SK-N-MC (cell line): ENCODE measurements around the gene GALNT7.

Experiments
- DNase-seq: peaks from one replicate; pipeline ENCODE4 v3.0.0-alpha.2; 2011; ENCODE audit warnings: low read depth, low spot score
- H3K27ac ChIP-seq: fragments of 200-600 bp; sonication (generic); 2 replicates; pipeline ENCODE4 v1.5.1; 2016; ENCODE audit warnings: mixed run types
- H3K36me3 ChIP-seq: fragments of 200-600 bp; sonication (generic); 2 replicates; pipeline ENCODE4 v1.6.1; 2017; ENCODE audit warnings: antibody characterized with exemption, low read length, mixed read lengths; ENCODE audit not compliant: insufficient read depth
- H3K4me3 ChIP-seq: fragments of 200-600 bp; sonication (generic); 2 replicates; pipeline ENCODE4 v1.5.1; 2016
- H3K9ac ChIP-seq: fragments of 200-600 bp; sonication (generic); 2 replicates; pipeline ENCODE4 v1.8.0; 2017; ENCODE audit warnings: mixed run types, mixed read lengths; ENCODE audit not compliant: insufficient read length
- H3K9me3 ChIP-seq: fragments of 200-600 bp; sonication (generic); 2 replicates; pipeline ENCODE4 v1.6.1; 2017; ENCODE audit warnings: low read depth, mild to moderate bottlenecking, antibody characterized with exemption, low read length, moderate library complexity, mixed read lengths
- EZH2 ChIP-seq: fragments of 200-600 bp; sonication (generic); IDR thresholded peaks from one replicate; pipeline ENCODE4 v1.6.1; 2017; ENCODE audit warnings: antibody characterized with exemption
- FOXP2 ChIP-seq: optimal IDR thresholded peaks from 2 replicates; pipeline ENCODE3; 2011; ENCODE audit warnings: mild to moderate bottlenecking, moderate library complexity; ENCODE audit not compliant: insufficient read depth; ENCODE audit errors: extremely low read length, control extremely low read depth
- POLR2AphosphoS5 ChIP-seq: IDR thresholded peaks from 2 replicates; pipeline ENCODE4 v1.6.1; 2012; ENCODE audit warnings: mild to moderate bottlenecking, low read depth, low read length, borderline replicate concordance

The GALNT7 gene

DNA sequence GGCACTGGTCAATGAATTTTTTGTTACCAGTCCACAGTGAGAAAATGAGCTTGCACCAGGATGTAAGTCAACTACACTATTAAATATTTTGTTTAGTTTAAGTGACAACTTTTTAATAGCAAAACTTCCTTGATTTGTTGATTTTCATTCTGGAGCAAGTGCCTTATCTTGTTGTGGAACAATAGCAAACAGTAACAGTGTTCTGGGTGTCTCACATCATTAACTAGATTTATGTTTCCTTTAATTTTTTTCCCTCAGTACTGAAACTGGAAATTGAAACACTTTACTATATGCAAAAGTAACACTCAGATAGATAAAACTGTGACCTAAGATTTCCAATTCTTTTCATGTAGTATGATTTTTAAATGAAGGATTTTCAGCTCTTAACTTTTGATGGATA is 80.1 kb downstream of the GALNT7 start:
- no peak overlapping the region for H3K4me3 ChIP-seq
- H3K9ac ChIP-seq: no peak overlapping the region
- DNase-seq: no peak
- H3K27ac ChIP-seq: no peak overlapping the region
- TF ChIP-seq POLR2AphosphoS5 (no peak), FOXP2 (no peak), EZH2 (no peak)
- no peaks in the 10 kb centered on the region for H3K9me3 ChIP-seq
- H3K36me3 ChIP-seq: peaks cover 12% of the 10 kb centered on the region; the same call in 1 of the 2 replicates

DNA sequence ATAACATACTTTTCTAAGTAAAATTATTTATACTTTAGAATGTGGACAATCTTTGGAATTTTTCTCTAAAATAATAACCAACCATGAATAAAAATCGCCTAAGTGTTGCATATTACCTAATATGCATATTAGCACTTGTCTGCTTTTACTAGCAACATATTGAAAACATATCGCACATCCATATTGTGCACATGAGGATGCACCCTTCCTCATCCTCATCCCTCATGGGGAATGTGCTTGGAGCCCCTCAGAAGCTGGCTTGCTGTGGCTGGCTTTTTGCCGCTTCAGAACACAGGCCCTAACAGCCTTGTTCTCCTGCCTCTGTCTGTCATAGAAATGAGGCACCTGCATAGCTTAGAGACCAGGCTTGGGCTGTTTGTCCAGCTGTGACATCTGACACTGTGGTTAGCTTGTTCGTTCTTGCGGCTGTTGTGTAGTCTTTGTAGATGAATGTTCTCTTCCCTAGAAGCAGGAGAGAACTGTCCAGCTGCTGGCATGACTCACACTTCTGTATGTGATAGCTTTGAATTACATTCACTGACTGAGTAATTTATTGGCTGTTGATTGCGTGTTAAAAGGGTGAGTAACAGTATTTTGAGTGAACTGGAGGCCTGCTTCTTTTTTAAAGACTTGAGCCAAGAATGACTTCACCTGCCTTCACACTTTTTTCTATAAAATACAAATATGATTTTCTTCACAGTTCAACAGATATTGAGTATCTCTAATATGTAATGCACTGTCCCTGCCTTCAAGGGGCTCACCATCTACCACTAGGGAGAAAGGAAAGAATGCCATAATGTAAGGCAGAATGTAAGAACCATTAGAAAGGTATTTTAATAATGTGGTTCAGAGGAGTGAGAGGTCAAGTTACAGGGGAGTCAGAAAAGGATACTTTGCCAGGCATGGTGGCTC is 83.7 kb downstream of the GALNT7 start:
- H3K9me3 ChIP-seq: no peaks in the 10 kb centered on the region
- no peak for DNase-seq
- H3K27ac ChIP-seq: no peak overlapping the region
- no peak overlapping the region for H3K9ac ChIP-seq
- TF ChIP-seq FOXP2 (no peak), POLR2AphosphoS5 (no peak), EZH2 (no peak)
- H3K4me3 ChIP-seq: no peak overlapping the region
- peaks cover 12% of the 10 kb centered on the region; the same call in 1 of the 2 replicates for H3K36me3 ChIP-seq

DNA sequence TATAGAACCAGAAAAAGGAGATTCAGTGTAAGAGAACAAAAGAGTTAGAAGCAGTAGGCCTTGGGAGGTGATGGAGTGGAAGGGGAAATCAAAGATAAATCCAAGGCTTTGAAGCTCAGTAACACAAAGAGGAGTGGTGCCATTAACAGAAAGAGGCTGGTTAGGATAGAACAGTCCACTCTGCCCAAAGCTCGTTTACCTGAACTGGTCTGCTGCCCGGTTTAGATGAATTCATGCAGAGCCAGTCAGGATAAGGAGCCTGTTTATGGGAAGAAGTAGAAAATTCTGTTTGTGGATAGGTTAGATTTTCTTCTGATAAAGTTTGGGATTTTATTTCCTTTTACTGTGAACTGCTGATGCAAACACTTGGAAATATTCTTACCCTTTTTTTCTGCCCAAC is 85.0 kb downstream of the GALNT7 start:
- DNase-seq: no peak
- no peak overlapping the region for H3K4me3 ChIP-seq
- no peak overlapping the region for H3K9ac ChIP-seq
- H3K9me3 ChIP-seq: no peaks in the 10 kb centered on the region
- TF ChIP-seq FOXP2 (no peak), POLR2AphosphoS5 (no peak), EZH2 (no peak)
- no peaks in the 10 kb centered on the region; the same call in 1 of the 2 replicates for H3K36me3 ChIP-seq
- no peak overlapping the region for H3K27ac ChIP-seq

DNA sequence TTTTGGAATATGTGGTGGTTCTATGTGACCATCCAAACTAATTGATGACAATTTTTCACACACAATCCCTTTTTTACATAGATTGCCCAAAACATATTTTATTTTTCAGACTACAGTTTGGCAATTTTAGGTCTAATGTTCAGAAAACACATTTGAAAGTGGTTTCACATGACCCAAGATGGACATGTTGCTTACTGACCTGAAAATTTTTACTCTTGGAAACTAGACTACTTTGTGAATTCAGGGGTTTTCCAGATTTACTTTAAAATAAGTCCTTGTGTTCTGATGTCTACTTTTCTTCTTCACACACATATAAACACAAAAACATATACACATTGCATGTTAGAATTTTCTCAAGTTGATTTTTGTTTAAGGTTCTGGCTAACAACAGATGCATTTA is 86.0 kb downstream of the GALNT7 start:
- Histone ChIP-seq H3K27ac (no peak overlapping the region), H3K9me3 (no peaks in the 10 kb centered on the region), H3K9ac (peak overlapping the region; percentile 3), H3K4me3 (no peak overlapping the region), H3K36me3 (no peaks in the 10 kb centered on the region; the same call in 1 of the 2 replicates)
- no peak for TF ChIP-seq FOXP2
- TF ChIP-seq POLR2AphosphoS5: no peak
- no peak for TF ChIP-seq EZH2
- no peak for DNase-seq

DNA sequence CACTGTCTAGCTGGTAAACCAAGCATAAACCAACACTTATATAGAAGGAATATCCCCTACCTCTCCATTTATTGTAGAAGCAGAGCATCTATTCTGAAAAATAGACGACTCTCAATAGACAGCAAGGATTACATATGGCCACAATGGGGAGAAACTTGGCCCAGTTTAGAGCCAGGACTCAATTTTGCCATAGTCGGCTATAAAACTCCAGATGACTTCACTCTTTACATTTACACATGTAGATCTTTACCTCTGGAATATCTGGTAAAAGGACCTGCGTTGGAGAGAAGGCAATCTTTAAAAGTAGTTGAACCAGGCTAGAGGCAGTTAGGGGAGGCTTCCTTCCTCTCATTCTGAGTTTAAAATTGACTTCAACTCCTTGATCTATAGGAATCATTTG is 88.2 kb downstream of the GALNT7 start:
- Histone ChIP-seq H3K36me3 (no peaks in the 10 kb centered on the region; the same call in 1 of the 2 replicates), H3K4me3 (no peak overlapping the region), H3K9me3 (no peaks in the 10 kb centered on the region), H3K27ac (peak overlapping the region; percentile 39), H3K9ac (no peak overlapping the region)
- TF ChIP-seq FOXP2: no peak
- TF ChIP-seq POLR2AphosphoS5: no peak
- no peak for TF ChIP-seq EZH2
- DNase-seq: no peak

DNA sequence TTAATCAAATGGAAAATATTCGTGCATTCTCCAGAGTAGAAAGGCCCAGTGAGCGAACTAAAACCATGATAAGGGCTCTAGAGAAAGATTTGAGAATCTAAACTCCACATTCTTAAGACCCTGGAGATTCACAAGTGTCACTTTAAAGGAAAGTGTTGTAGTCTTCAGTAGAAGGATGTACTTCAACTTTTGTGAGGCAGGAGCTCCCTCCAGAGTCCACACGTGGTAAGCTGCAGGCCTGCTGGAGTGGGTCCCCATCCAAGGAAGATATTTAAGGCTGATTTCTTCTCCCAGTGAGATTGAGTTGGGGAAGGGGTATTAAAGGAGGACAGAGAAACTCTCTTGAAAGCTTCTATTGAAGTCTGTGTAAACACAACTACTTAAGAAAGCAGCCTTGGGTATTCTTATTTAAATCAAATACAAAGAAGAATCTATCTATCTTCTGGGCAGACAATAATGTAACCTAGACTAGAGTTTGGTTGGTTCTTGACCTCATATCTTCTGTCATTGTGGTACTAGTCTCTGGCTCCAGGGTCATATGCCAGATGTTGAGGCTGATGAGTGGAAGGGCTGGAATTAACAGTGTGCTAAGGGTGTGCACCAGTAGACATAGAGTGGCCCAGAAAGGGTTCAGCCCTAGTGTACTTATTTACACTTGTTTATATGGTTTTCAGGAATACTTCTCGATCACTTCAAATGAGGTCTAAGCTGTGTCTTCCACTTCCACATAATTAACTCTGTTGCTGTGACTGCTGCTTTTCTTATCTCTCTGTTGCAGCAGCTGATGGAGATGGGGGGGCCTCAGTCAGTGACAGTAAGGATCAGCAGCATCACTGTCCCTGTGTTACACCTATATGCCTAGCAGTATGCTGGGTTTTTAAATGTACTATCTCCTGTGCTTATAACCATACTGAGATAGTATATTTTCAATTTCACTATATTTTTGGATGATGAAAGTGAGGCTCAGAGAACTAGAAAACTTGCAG is 89.4 kb downstream of the GALNT7 start:
- peak; percentile 80 for DNase-seq
- H3K4me3 ChIP-seq: no peak overlapping the region
- TF ChIP-seq POLR2AphosphoS5: no peak
- TF ChIP-seq FOXP2: no peak
- TF ChIP-seq EZH2: no peak
- no peaks in the 10 kb centered on the region for H3K9me3 ChIP-seq
- H3K36me3 ChIP-seq: no peaks in the 10 kb centered on the region; the same call in 1 of the 2 replicates
- peak overlapping the region; percentile 39; the same call in 1 of the 2 replicates for H3K27ac ChIP-seq
- H3K9ac ChIP-seq: no peak overlapping the region

DNA sequence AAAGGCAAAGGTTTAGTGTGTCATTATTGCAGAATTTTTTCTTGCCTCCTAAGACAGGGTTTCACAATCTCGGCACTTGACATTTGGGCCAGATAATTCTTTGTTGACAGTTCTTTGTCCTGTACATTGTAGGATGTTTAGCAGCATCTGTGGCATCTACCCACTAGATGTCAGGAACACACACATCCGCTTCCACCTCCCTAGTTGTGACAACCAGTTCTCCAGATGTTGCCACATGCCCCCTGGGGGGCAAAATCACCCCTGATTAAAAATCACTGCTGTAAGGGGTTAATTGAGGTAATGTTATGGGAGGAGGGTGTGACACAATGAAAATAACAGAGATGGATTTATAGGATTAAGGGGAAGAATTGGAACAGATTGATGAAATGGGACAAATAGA is 90.3 kb downstream of the GALNT7 start:
- Histone ChIP-seq H3K27ac (0 out of 2 replicates have a peak overlapping the region, but pooled peaks have one; percentile 27), H3K4me3 (no peak overlapping the region), H3K9me3 (no peaks in the 10 kb centered on the region), H3K36me3 (no peaks in the 10 kb centered on the region), H3K9ac (no peak overlapping the region)
- no peak for TF ChIP-seq EZH2
- TF ChIP-seq POLR2AphosphoS5: no peak
- no peak for TF ChIP-seq FOXP2
- no peak for DNase-seq

DNA sequence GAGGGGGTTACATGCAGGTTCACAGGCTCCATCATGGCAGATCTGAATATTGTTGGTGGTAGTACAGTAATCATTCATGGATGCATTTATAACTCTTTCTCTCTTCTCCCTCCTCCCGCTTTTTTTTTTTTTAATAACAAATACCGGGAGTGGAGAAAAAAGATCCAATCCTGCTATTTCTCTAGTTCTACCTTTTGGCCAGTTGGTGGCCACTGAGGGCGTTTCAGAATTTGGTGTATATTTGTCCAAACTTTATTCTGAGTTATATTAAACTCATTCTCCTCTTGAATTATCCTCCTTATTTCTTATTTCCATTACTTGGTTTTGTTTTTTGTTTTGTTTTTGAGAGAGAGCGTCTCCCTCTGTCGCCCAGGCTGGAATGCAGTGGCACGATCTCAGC is 90.7 kb downstream of the GALNT7 start:
- Histone ChIP-seq H3K9ac (no peak overlapping the region), H3K9me3 (no peaks in the 10 kb centered on the region), H3K27ac (no peak overlapping the region), H3K4me3 (no peak overlapping the region), H3K36me3 (no peaks in the 10 kb centered on the region)
- DNase-seq: no peak
- TF ChIP-seq POLR2AphosphoS5: no peak
- TF ChIP-seq FOXP2: no peak
- TF ChIP-seq EZH2: no peak
